PC-9 (cell line): ENCODE data around the gene CYBA.

Experiments used
- EZH2 ChIP-seq: fragments of 200-600 bp; sonication (generic); IDR thresholded peaks from 2 replicates; pipeline ENCODE4 v1.8.0; 2017; ENCODE audit warnings: antibody characterized with exemption, low read depth
- TF ChIP-seq, protein P1 (sequence below): fragments of 200-600 bp; sonication (generic); conservative IDR thresholded peaks from 2 replicates; pipeline ENCODE4 v1.6.1; 2017; ENCODE audit warnings: mixed run types, antibody characterized with exemption, mild to moderate bottlenecking, moderate library complexity

DNA sequence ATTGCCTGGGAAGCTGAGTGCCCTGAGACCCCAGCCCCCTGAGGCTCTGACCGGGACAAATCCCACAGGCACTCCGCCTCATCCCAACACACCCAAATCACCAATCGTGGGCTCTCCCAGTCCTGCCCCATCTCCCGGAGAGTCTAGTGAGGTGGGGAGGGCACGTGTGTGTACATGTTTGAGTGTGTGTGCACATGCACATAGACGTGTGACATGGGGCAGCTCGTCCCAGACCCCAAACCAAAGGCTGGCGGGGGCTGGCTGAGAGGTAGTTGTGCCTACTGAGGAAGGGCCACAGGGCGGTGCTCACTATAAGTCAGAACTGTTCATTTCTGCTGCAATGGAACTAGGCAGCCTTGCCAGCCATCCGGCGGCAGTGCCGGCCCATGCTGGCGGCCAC lies 26.9 kb upstream of the CYBA start:
- TF ChIP-seq, protein P1, sequence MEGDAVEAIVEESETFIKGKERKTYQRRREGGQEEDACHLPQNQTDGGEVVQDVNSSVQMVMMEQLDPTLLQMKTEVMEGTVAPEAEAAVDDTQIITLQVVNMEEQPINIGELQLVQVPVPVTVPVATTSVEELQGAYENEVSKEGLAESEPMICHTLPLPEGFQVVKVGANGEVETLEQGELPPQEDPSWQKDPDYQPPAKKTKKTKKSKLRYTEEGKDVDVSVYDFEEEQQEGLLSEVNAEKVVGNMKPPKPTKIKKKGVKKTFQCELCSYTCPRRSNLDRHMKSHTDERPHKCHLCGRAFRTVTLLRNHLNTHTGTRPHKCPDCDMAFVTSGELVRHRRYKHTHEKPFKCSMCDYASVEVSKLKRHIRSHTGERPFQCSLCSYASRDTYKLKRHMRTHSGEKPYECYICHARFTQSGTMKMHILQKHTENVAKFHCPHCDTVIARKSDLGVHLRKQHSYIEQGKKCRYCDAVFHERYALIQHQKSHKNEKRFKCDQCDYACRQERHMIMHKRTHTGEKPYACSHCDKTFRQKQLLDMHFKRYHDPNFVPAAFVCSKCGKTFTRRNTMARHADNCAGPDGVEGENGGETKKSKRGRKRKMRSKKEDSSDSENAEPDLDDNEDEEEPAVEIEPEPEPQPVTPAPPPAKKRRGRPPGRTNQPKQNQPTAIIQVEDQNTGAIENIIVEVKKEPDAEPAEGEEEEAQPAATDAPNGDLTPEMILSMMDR: no peak
- TF ChIP-seq EZH2: no peak
